HEK293T (cell line): Measurements from ENCODE around the gene OGT.

Experiments used
- CTCF ChIA-PET: fragments of 350-600 bp; formaldehyde crosslinking; extraction: SDS; loops from one replicate; lab custom pipeline; 2021; ENCODE audit warnings: antibody characterized with exemption, inconsistent platforms; lab: Yijun Ruan, JAX
- POLR2A ChIA-PET: fragments of 350-600 bp; formaldehyde crosslinking; extraction: SDS; loops from one replicate; lab custom pipeline; 2020; ENCODE audit warnings: antibody characterized with exemption, inconsistent platforms; lab: Yijun Ruan, JAX
- DNase-seq: peaks from one replicate; pipeline ENCODE4 v3.0.0; 2012; ENCODE audit warnings: mixed read lengths; ENCODE audit errors: extremely low spot score
- ARNT ChIP-seq: fragments of 450-650 bp; IDR thresholded peaks from 2 replicates; pipeline ENCODE4 v1.6.1; 2017; ENCODE audit warnings: mild to moderate bottlenecking
- BHLHE40 ChIP-seq: fragments of 450-650 bp; IDR thresholded peaks from 2 replicates; pipeline ENCODE4 v1.6.1; 2016; ENCODE audit warnings: mild to moderate bottlenecking, moderate library complexity, borderline replicate concordance
- CTBP1 ChIP-seq: fragments of 450-650 bp; IDR thresholded peaks from 2 replicates; pipeline ENCODE4 v1.6.1; 2016; ENCODE audit warnings: borderline replicate concordance
- ELF4 ChIP-seq: fragments of 450-650 bp; IDR thresholded peaks from 2 replicates; pipeline ENCODE4 v1.6.1; 2017; ENCODE audit warnings: antibody characterized with exemption
- FOXA1 ChIP-seq: fragments of 450-650 bp; IDR thresholded peaks from 2 replicates; pipeline ENCODE4 v1.6.1; 2016; ENCODE audit warnings: mild to moderate bottlenecking
- FOXK2 ChIP-seq: fragments of 450-650 bp; IDR thresholded peaks from 2 replicates; pipeline ENCODE4 v1.6.1; 2016; ENCODE audit warnings: mild to moderate bottlenecking
- FOXM1 ChIP-seq: fragments of 450-650 bp; IDR thresholded peaks from 2 replicates; pipeline ENCODE4 v1.6.1; 2017; ENCODE audit warnings: mild to moderate bottlenecking, borderline replicate concordance
- HDGF ChIP-seq: fragments of 450-650 bp; IDR thresholded peaks from 2 replicates; pipeline ENCODE4 v1.6.1; 2017; ENCODE audit warnings: antibody characterized with exemption, borderline replicate concordance
- L3MBTL2 ChIP-seq: fragments of 450-650 bp; conservative IDR thresholded peaks from 2 replicates; pipeline ENCODE4 v1.6.1; 2016; ENCODE audit warnings: mild to moderate bottlenecking
- LEF1 ChIP-seq: fragments of 450-650 bp; IDR thresholded peaks from 2 replicates; pipeline ENCODE4 v1.6.1; 2017; ENCODE audit warnings: mild to moderate bottlenecking, borderline replicate concordance
- NFRKB ChIP-seq: fragments of 450-650 bp; IDR thresholded peaks from 2 replicates; pipeline ENCODE4 v1.6.1; 2016; ENCODE audit warnings: mild to moderate bottlenecking, moderate library complexity
- SP1 ChIP-seq: fragments of 450-650 bp; IDR thresholded peaks from 2 replicates; pipeline ENCODE4 v1.6.1; 2017
- SUZ12 ChIP-seq: fragments of 450-650 bp; IDR thresholded peaks from 2 replicates; pipeline ENCODE4 v1.6.1; 2016; ENCODE audit warnings: mild to moderate bottlenecking
- TARDBP ChIP-seq: fragments of 450-650 bp; IDR thresholded peaks from 2 replicates; pipeline ENCODE4 v1.6.1; 2016
- ZNF384 ChIP-seq: fragments of 450-650 bp; IDR thresholded peaks from 2 replicates; pipeline ENCODE4 v1.6.1; 2016
- TF ChIP-seq, protein P1 (sequence below): fragments of 450-650 bp; IDR thresholded peaks from 2 replicates; pipeline ENCODE4 v1.6.1; 2016

The OGT gene

DNA sequence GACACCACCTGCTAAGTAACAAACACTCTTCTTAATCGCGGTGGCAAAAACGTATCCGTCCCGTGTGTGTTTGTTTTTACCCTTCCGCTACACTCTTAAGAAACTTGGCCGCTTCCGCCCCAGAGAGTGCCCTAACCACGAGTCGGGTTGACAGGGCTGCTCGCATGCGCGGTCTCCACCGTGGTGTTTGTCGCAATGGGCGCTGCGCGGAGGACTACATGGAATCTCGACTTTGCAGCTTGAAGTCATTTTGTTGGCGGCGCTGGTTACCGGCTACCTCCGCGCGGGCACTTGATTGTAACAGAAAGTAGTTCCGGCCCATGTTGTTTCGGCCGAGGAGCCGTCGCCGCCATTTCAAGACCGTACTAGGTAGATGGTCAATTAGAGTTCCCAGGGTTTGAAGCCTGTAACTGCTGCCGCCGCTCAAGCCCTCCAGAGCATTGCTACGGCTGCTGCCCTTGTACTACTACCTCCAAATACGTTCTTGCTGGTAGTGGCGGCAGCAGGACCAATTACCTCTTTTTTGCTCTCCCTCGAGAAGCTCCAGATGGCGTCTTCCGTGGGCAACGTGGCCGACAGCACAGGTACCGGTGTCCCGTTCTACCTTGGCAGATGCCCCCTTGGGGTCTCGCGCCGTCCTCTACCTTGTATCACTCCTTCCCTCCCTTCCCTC is at the start of gene OGT:
Gene OGT, plus strand, starts transcription at position 352 of the 673 bp plus-strand sequence. Its CDS starts 196 bp downstream, at position 548.
- CTCF ChIA-PET: no interaction called here
- no peak for TF ChIP-seq SUZ12
- TF ChIP-seq ZNF384: no peak
- TF ChIP-seq CTBP1: no peak
- no peak for TF ChIP-seq BHLHE40
- TF ChIP-seq SP1: no peak
- TF ChIP-seq, protein P1, sequence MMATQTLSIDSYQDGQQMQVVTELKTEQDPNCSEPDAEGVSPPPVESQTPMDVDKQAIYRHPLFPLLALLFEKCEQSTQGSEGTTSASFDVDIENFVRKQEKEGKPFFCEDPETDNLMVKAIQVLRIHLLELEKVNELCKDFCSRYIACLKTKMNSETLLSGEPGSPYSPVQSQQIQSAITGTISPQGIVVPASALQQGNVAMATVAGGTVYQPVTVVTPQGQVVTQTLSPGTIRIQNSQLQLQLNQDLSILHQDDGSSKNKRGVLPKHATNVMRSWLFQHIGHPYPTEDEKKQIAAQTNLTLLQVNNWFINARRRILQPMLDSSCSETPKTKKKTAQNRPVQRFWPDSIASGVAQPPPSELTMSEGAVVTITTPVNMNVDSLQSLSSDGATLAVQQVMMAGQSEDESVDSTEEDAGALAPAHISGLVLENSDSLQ: no peak
- 0 out of 2 replicates have a peak, but pooled peaks have one; percentile 18 for TF ChIP-seq ARNT
- TF ChIP-seq NFRKB: peak; percentile 95
- TF ChIP-seq LEF1: no peak
- TF ChIP-seq FOXA1: no peak
- TF ChIP-seq HDGF: no peak
- no peak for TF ChIP-seq FOXM1
- TF ChIP-seq FOXK2: peak; percentile 76
- TF ChIP-seq L3MBTL2: peak; percentile 53; the same call in 1 of the 2 replicates
- peak; percentile 35; the same call in 1 of the 2 replicates for TF ChIP-seq ELF4
- TF ChIP-seq TARDBP: no peak
- POLR2A ChIA-PET: interaction anchor here (0.6 to 4.6 kb wide), 11 partner anchors 8 to 250 kb away, joined by 3 to 41 read pairs (median 4); partner anchors contain the start of genes NONO and TAF1
- DNase-seq: peak; percentile 80

DNA sequence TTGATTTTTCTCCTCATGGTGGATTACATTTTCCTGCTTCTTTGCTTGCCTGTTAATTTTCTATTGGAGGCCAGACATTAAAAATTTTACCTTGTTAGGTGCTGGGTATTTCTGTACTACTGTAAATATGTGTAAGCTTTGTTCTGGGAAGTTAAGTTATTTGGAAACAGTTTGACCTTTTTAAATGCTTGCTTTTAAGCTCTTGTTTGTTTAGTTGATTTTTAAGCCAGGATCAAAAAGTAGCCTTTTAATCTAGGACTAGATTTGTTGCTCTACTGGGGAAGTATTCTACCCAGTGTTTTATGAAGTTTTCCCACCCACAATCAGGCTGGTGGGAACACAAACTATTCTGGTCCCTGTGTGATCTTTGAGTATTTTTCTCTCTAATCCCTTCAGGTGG is 45.1 kb upstream of the OGT start:
- POLR2A ChIA-PET: no interaction called here
- CTCF ChIA-PET: no interaction called here

GRCh38 chrX:71489540-71489939 is 43.4 kb upstream of the OGT start:
- no peak for TF ChIP-seq FOXA1
- TF ChIP-seq, protein P1: no peak
- TF ChIP-seq L3MBTL2: no peak
- TF ChIP-seq TARDBP: no peak
- TF ChIP-seq ZNF384: no peak
- no peak for TF ChIP-seq BHLHE40
- no peak for TF ChIP-seq CTBP1
- TF ChIP-seq LEF1: no peak
- no peak for TF ChIP-seq FOXK2
- no peak for TF ChIP-seq SUZ12
- no peak for TF ChIP-seq SP1
- no peak for TF ChIP-seq ARNT
- TF ChIP-seq FOXM1: no peak
- TF ChIP-seq HDGF: no peak
- TF ChIP-seq ELF4: no peak
- TF ChIP-seq NFRKB: no peak
- CTCF ChIA-PET: no interaction called here
- POLR2A ChIA-PET: no interaction called here
- no peak for DNase-seq

More for the DNA sequence above, 45.1 kb upstream of the OGT start:
- DNase-seq: no peak
- TF ChIP-seq, protein P1: no peak
- TF ChIP-seq ZNF384 (no peak), NFRKB (no peak), FOXM1 (no peak), CTBP1 (no peak), FOXK2 (no peak), L3MBTL2 (no peak), TARDBP (no peak), FOXA1 (no peak)

GRCh38 chrX:71492231-71493065 is 40.5 kb upstream of the OGT start:
- ChIA-PET POLR2A (no interaction called here), CTCF (no interaction called here)
- no peak for DNase-seq

More at GRCh38 chrX:71492231-71493065, 40.5 kb upstream of the OGT start:
- TF ChIP-seq TARDBP (no peak), SUZ12 (no peak), CTBP1 (no peak), FOXA1 (no peak), FOXK2 (no peak), ELF4 (no peak), SP1 (no peak), BHLHE40 (no peak), NFRKB (no peak), ZNF384 (no peak), LEF1 (no peak), ARNT (no peak), HDGF (no peak), FOXM1 (no peak)
- TF ChIP-seq, protein P1: no peak
